ENCODE measurements around the gene BLCAP. TPM values are rescaled to one million over a fixed set of nuclear protein-coding genes. Genes with fewer than 3 reads are reported as not detected.
"Not testable (repeated sequence)": the region's sequence is repeated elsewhere in the genome, so short reads cannot be mapped to it uniquely, and the experiment has no call there.

Gene BLCAP
- total RNA-seq, 1 donor from 2014 or later = 90.3 TPM

- DNase-seq (ENCODE audit: low spot score) = no peak
These were observed 43.3 kb downstream of the BLCAP start for GRCh38 chr20:37484331-37484730.

- DNase-seq (ENCODE audit: low spot score) = no peak
These were observed 46.1 kb downstream of the BLCAP start for GRCh38 chr20:37481610-37482009.

GRCh38 chr20:37480919-37481318 is 46.8 kb downstream of the BLCAP start:
- DNase-seq (ENCODE audit: low spot score) = no peak

- DNase-seq (ENCODE audit: low spot score) = no peak
These were observed 47.6 kb downstream of the BLCAP start for GRCh38 chr20:37479925-37480691.

GRCh38 chr20:37479266-37479665 is 48.4 kb downstream of the BLCAP start:
- DNase-seq (ENCODE audit: low spot score) = no peak

GRCh38 chr20:37477041-37477440 is 50.6 kb downstream of the BLCAP start:
- DNase-seq (ENCODE audit: low spot score) = no peak

GRCh38 chr20:37475252-37475651 is 52.4 kb downstream of the BLCAP start:
- no peak for DNase-seq (ENCODE audit: low spot score)

- no peak for DNase-seq (ENCODE audit: low spot score)
These were observed 53.3 kb downstream of the BLCAP start for GRCh38 chr20:37474386-37474785.

GRCh38 chr20:37473249-37474000 is 54.3 kb downstream of the BLCAP start:
- DNase-seq (ENCODE audit: low spot score) = no peak

- not testable (repeated sequence) for DNase-seq (ENCODE audit: low spot score)
These were observed 55.2 kb downstream of the BLCAP start for GRCh38 chr20:37472435-37472834.

- DNase-seq (ENCODE audit: low spot score) = no peak
These were observed 55.9 kb downstream of the BLCAP start for GRCh38 chr20:37471741-37472235.

- not testable (repeated sequence) for DNase-seq (ENCODE audit: low spot score)
These were observed 57.5 kb downstream of the BLCAP start for GRCh38 chr20:37470190-37470589.

- no peak for DNase-seq (ENCODE audit: low spot score)
These were observed 58.1 kb downstream of the BLCAP start for GRCh38 chr20:37469531-37469930.

- DNase-seq (ENCODE audit: low spot score) = no peak
These were observed 58.8 kb downstream of the BLCAP start for GRCh38 chr20:37468886-37469285.

Other genes with a start within 250 kb of the BLCAP start
- gene MANBAL, start 238.2 kb downstream of the BLCAP start, total RNA-seq = 51.6 TPM
- gene SRC, start 181.7 kb downstream of the BLCAP start, total RNA-seq = 210 TPM
- 6.3 TPM for gene NNAT, start 6.6 kb downstream of the BLCAP start, total RNA-seq
- 44.0 TPM for gene CTNNBL1, start 166.2 kb upstream of the BLCAP start, total RNA-seq